OCI-LY7 (cell line): Measurements from ENCODE around the gene MIS18A. TPM values are rescaled to one million over a fixed set of nuclear protein-coding genes. Genes with fewer than 3 reads are reported as not detected.

Experiments used
- BruUV-seq: library from RNA; stranded (reverse); fragments of 400-500 nt; replicated peaks from 2 replicates; lab custom pipeline; 2021; lab: Mats Ljungman, UMichigan
- CTCF ChIA-PET: fragments of 300-600 bp; sonication (Branson Sonifier 250); formaldehyde crosslinking; loops from one replicate; lab custom pipeline; 2022; ENCODE audit warnings: antibody characterized with exemption; ENCODE audit not compliant: unreplicated experiment; lab: Charles Lee
- POLR2A ChIA-PET: fragments of 300-600 bp; sonication (Branson Sonifier 250); formaldehyde crosslinking; loops from one replicate; lab custom pipeline; 2022; ENCODE audit warnings: antibody characterized with exemption; lab: Charles Lee
- DNase-seq: peaks from one replicate; pipeline ENCODE4 v3.0.0-alpha.2; 2015; ENCODE audit warnings: low spot score
- H2AFZ ChIP-seq: fragments of 200-600 bp; sonication (generic), shearing (Covaris generic); 2 replicates; pipeline ENCODE4 v1.6.1; 2014; ENCODE audit warnings: mild to moderate bottlenecking, antibody characterized with exemption, low read length, moderate library complexity
- H3K27ac ChIP-seq: fragments of 200-600 bp; sonication (generic); 2 replicates; pipeline ENCODE4 v1.5.1; 2014; ENCODE audit warnings: mixed run types, low read depth, mild to moderate bottlenecking, moderate library complexity, low read length, inconsistent platforms; ENCODE audit not compliant: poor library complexity, severe bottlenecking
- H3K36me3 ChIP-seq: fragments of 200-600 bp; sonication (generic); 2 replicates; pipeline ENCODE4 v1.6.1; 2014; ENCODE audit warnings: mild to moderate bottlenecking, antibody characterized with exemption, low read length, moderate library complexity, mixed read lengths; ENCODE audit not compliant: insufficient read depth
- H3K4me1 ChIP-seq: fragments of 200-600 bp; sonication (generic); 2 replicates; pipeline ENCODE4 v1.5.1; 2014; ENCODE audit warnings: mild to moderate bottlenecking, low read length; ENCODE audit not compliant: insufficient read depth, poor library complexity, severe bottlenecking
- H3K4me2 ChIP-seq: fragments of 200-600 bp; sonication (generic); 2 replicates; pipeline ENCODE4 v1.6.1; 2014; ENCODE audit warnings: mild to moderate bottlenecking, low read length
- H3K4me3 ChIP-seq: fragments of 200-600 bp; sonication (generic); 2 replicates; pipeline ENCODE4 v1.5.1; 2014; ENCODE audit warnings: mild to moderate bottlenecking, low read depth, low read length; ENCODE audit not compliant: poor library complexity, severe bottlenecking
- H3K79me2 ChIP-seq: fragments of 200-600 bp; sonication (generic); 2 replicates; pipeline ENCODE4 v1.6.1; 2016; ENCODE audit warnings: low read depth, mild to moderate bottlenecking, low read length, moderate library complexity, mixed read lengths; ENCODE audit not compliant: insufficient read depth
- H3K9me2 ChIP-seq: fragments of 200-600 bp; sonication (generic); 2 replicates; pipeline ENCODE4 v1.6.1; 2016; ENCODE audit warnings: mild to moderate bottlenecking, low read length, mixed read lengths; ENCODE audit not compliant: insufficient read depth
- H3K9me3 ChIP-seq: fragments of 200-600 bp; sonication (generic); 2 replicates; pipeline ENCODE4 v1.6.1; 2014; ENCODE audit warnings: mild to moderate bottlenecking, mixed run types, low read length, mixed read lengths
- H4K20me1 ChIP-seq: fragments of 200-600 bp; sonication (generic); 2 replicates; pipeline ENCODE4 v1.6.1; 2014; ENCODE audit warnings: mild to moderate bottlenecking, antibody characterized with exemption, low read length, moderate library complexity, mixed read lengths; ENCODE audit not compliant: insufficient read depth
- CTCF ChIP-seq: fragments of 200-600 bp; sonication (generic); conservative IDR thresholded peaks from 2 replicates; pipeline ENCODE4 v1.5.1; 2014; ENCODE audit warnings: mild to moderate bottlenecking, antibody characterized with exemption, low read length, moderate library complexity, mixed read lengths
- EZH2phosphoT487 ChIP-seq: fragments of 200-600 bp; sonication (generic); IDR thresholded peaks from 2 replicates; pipeline ENCODE4 v1.6.1; 2018; ENCODE audit warnings: low read depth, borderline replicate concordance, mild to moderate bottlenecking, mixed run types, antibody characterized with exemption, low read length, moderate library complexity, mixed read lengths
- intact Hi-C: fragments of 100-400 bp; cut with micrococcal nuclease; formaldehyde crosslinking; loops from one replicate; pipeline ENCODE4 v1.10.0; 2022; ENCODE audit not compliant: unreplicated experiment
- total RNA-seq, 2 experiments: library from RNA; depleted of rRNA in 1 of 2; stranded (reverse); fragments of >200 nt in 1 of 2; shearing (Covaris generic) in 1 of 2; gene quantifications; 2 replicates each; pipeline ENCODE4 v1.2.3, GENCODE V29; 2014 to 2022

The MIS18A gene
- total RNA-seq, 2 experiments from 2014 or later: 25.2 to 53.0 TPM

GRCh38 chr21:32309906-32310460 is 31.1 kb upstream of the MIS18A start:
- Histone ChIP-seq H3K9me2 (no peaks in the 10 kb centered on the region), H3K4me2 (no peak overlapping the region), H3K4me1 (no peaks in the 10 kb centered on the region), H3K4me3 (no peak overlapping the region), H3K36me3 (peaks cover 62% of the 10 kb centered on the region), H4K20me1 (no peaks in the 10 kb centered on the region), H3K9me3 (no peaks in the 10 kb centered on the region), H3K79me2 (no peaks in the 10 kb centered on the region), H3K27ac (no peak overlapping the region), H2AFZ (no peak overlapping the region)
- BruUV-seq: no TSS peak
- CTCF ChIA-PET: interaction anchor here (0.6 kb wide), 1 partner anchor 1913 kb away, joined by 4 read pairs; no protein-coding TSS in a partner anchor
- TF ChIP-seq EZH2phosphoT487 (no peak), CTCF (no peak)
- no peak for DNase-seq
- intact Hi-C loops: no loop called here
- POLR2A ChIA-PET: interaction anchor here (0.6 to 1.2 kb wide), 3 partner anchors 11 to 487 kb away, joined by 3 to 6 read pairs (median 6); no protein-coding TSS in a partner anchor

GRCh38 chr21:32308696-32309095 is 29.8 kb upstream of the MIS18A start:
- Histone ChIP-seq H3K9me3 (no peaks in the 10 kb centered on the region), H3K27ac (no peak overlapping the region), H3K4me2 (no peak overlapping the region), H3K79me2 (no peaks in the 10 kb centered on the region), H3K36me3 (peaks cover 52% of the 10 kb centered on the region), H3K4me1 (no peaks in the 10 kb centered on the region), H4K20me1 (no peaks in the 10 kb centered on the region), H3K9me2 (no peaks in the 10 kb centered on the region), H3K4me3 (no peak overlapping the region), H2AFZ (no peak overlapping the region)
- ChIA-PET POLR2A (interaction anchor here (0.9 to 1.2 kb wide), 2 partner anchors 9 to 22 kb away, joined by 4 to 6 read pairs; no protein-coding TSS in a partner anchor), CTCF (no interaction called here)
- TF ChIP-seq CTCF (no peak), EZH2phosphoT487 (no peak)
- no peak for DNase-seq
- BruUV-seq: no TSS peak
- intact Hi-C loops: no loop called here

GRCh38 chr21:32307706-32308105 is 28.9 kb upstream of the MIS18A start:
- TF ChIP-seq CTCF (no peak), EZH2phosphoT487 (no peak)
- Histone ChIP-seq H3K4me3 (no peak overlapping the region), H3K79me2 (no peaks in the 10 kb centered on the region), H2AFZ (no peak overlapping the region), H3K27ac (no peak overlapping the region), H3K4me2 (no peak overlapping the region), H3K36me3 (peaks cover 42% of the 10 kb centered on the region), H3K9me2 (no peaks in the 10 kb centered on the region), H3K4me1 (no peaks in the 10 kb centered on the region), H3K9me3 (no peaks in the 10 kb centered on the region), H4K20me1 (no peaks in the 10 kb centered on the region)
- CTCF ChIA-PET: no interaction called here
- DNase-seq: no peak
- intact Hi-C loops: no loop called here
- POLR2A ChIA-PET: interaction anchor here (0.6 to 1.0 kb wide), 2 partner anchors 25 to 405 kb away, joined by 4 read pairs; no protein-coding TSS in a partner anchor
- no TSS peak for BruUV-seq
